ENCODE data around the gene NRN1L.

The NRN1L gene

GRCh38 chr16:67935101-67935401 lies 50.4 kb downstream of the NRN1L start:
- H3K4me2 ChIP-seq (ENCODE audit: low read length) = peak overlapping the region; percentile 81
- H3K79me2 ChIP-seq (ENCODE audit: insufficient read depth, low read length) = no peaks in the 10 kb centered on the region
- peaks cover 34% of the 10 kb centered on the region for H3K4me1 ChIP-seq (ENCODE audit: insufficient read depth, low read length, severe bottlenecking)
- H4K20me1 ChIP-seq (ENCODE audit: insufficient read depth, low read length) = no peaks in the 10 kb centered on the region
- H2AFZ ChIP-seq (ENCODE audit: low read length) = no peak overlapping the region
- no peaks in the 10 kb centered on the region for H3K9me3 ChIP-seq (ENCODE audit: low read length)
- TF ChIP-seq EZH2 (IDR thresholded peaks at IDR 0.05; ENCODE audit: borderline replicate concordance, low read length) = no peak
- TF ChIP-seq CTCF (IDR thresholded peaks at IDR 0.05; ENCODE audit: low read length) = no peak
- no peaks in the 10 kb centered on the region for H3K27me3 ChIP-seq (ENCODE audit: insufficient read depth, low read length)
- H3K4me3 ChIP-seq (ENCODE audit: low read depth, low read length, poor library complexity, severe bottlenecking) = peak overlapping the region; percentile 95
- H3K9me2 ChIP-seq (ENCODE audit: low read depth, low read length) = no peaks in the 10 kb centered on the region
- no peaks in the 10 kb centered on the region for H3F3A ChIP-seq (ENCODE audit: insufficient read depth, low read length)
- peaks cover 23% of the 10 kb centered on the region; the same call in 1 of the 2 replicates for H3K36me3 ChIP-seq (ENCODE audit: insufficient read depth, low read length)
- peak overlapping the region; percentile 5 for H3K27ac ChIP-seq (ENCODE audit: low read depth, low read length, poor library complexity, severe bottlenecking)
- H3K9ac ChIP-seq (ENCODE audit: low read length) = peak overlapping the region; percentile 71

DNA sequence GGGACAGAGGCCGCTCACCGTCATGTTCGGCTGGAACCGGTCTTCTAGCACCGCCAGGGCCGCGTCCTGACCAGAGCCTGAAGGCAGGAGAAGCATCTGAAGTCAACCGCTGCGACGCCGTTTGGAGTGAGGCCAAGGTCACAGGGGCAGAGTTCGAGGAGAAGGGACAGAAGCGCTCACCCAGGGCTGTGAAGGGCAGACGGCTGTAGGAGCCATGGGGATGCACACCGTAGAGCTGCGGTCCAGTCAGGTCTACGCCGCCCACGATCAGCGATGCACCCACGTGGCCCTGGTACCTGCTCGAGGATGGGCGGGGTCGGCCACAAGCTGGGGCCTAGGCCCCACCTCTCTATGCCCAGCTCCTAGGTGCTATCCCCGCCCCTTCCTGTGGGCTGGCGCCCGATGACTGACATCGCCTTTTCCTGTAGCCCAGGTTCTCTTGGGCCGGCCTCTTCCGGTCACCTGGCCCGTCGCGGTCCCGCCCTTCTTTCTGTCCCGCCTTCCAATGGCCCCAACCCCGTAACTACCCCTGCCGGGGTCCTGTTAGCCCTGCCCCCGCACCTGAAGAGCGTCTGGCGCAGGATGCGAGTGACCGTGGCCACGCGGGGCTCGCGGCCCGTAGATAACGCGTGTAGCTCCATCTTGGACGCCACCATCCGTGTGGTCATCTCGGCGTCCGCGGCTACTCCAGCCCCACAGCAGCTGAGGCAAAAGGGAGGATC lies 50.9 kb downstream of the NRN1L start:
- H3K4me1 ChIP-seq (ENCODE audit: insufficient read depth, low read length, severe bottlenecking) = peaks cover 39% of the 10 kb centered on the region
- peaks cover 23% of the 10 kb centered on the region; the same call in 1 of the 2 replicates for H3K36me3 ChIP-seq (ENCODE audit: insufficient read depth, low read length)
- peak overlapping the region; percentile 95 for H3K4me3 ChIP-seq (ENCODE audit: low read depth, low read length, poor library complexity, severe bottlenecking)
- no peaks in the 10 kb centered on the region for H4K20me1 ChIP-seq (ENCODE audit: insufficient read depth, low read length)
- H3K9me3 ChIP-seq (ENCODE audit: low read length) = no peaks in the 10 kb centered on the region
- peak overlapping the region; percentile 93 for H3K27ac ChIP-seq (ENCODE audit: low read depth, low read length, poor library complexity, severe bottlenecking)
- H3K9me2 ChIP-seq (ENCODE audit: low read depth, low read length) = no peaks in the 10 kb centered on the region
- H2AFZ ChIP-seq (ENCODE audit: low read length) = no peak overlapping the region
- no peaks in the 10 kb centered on the region for H3K79me2 ChIP-seq (ENCODE audit: insufficient read depth, low read length)
- H3K27me3 ChIP-seq (ENCODE audit: insufficient read depth, low read length) = no peaks in the 10 kb centered on the region
- peak overlapping the region; percentile 81 for H3K4me2 ChIP-seq (ENCODE audit: low read length)
- peak overlapping the region; percentile 92 for H3K9ac ChIP-seq (ENCODE audit: low read length)
- no peaks in the 10 kb centered on the region for H3F3A ChIP-seq (ENCODE audit: insufficient read depth, low read length)
- no peak for TF ChIP-seq EZH2 (IDR thresholded peaks at IDR 0.05; ENCODE audit: borderline replicate concordance, low read length)
- TF ChIP-seq CTCF (IDR thresholded peaks at IDR 0.05; ENCODE audit: low read length) = no peak

All from OCI-LY1 (cell line).